GM21360 (cell line): ENCODE measurements around the gene SLC9A4.
A peak's percentile ranks its signal among the peaks of the same experiment; 100 is the strongest.

ENCODE experiments used
- ATAC-seq: cut with Tn5 transposase; IDR thresholded peaks from one replicate; pipeline ENCODE4 v1.9.1; 2021; ENCODE audit warnings: mild to moderate bottlenecking, moderate library complexity; ENCODE audit not compliant: unreplicated experiment

SLC9A4 gene

DNA sequence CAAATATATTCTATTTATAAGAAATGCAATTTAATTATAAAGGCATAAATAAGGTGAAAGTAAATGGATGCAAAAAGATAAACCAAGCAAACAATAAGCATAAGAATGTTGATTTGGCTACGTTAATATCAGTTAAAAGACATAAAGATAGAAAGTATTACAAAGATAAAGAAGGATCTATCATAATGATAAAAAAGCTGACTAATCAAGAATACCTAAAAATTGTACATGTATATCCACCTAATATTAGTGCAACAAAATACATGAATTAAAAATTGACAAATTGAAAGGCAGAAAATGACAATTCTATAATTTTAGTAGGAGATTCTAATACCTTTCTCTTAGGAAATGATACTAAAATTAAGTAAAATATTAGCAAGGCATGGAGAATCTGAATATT lies 21.5 kb downstream of the SLC9A4 start:
- no peak for ATAC-seq

DNA sequence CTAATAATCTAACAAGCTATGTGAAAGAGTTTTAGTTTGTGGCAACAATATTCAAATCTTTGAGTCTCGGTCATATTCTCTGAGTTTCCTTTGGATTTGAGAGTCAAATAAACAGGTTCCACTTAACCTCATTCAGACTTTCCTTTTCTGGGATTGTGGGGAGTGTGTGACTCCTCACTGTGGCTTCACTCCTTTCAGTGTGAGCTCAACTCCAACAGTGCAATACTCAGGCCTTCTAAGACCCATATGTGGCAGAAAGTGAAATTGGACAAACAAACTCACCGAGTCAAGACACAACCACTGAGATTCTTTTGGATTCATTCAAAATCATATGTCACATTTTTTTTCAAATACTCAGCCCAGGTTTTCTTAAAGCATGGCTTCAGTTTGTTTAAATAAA lies 25.4 kb downstream of the SLC9A4 start:
- no peak for ATAC-seq

DNA sequence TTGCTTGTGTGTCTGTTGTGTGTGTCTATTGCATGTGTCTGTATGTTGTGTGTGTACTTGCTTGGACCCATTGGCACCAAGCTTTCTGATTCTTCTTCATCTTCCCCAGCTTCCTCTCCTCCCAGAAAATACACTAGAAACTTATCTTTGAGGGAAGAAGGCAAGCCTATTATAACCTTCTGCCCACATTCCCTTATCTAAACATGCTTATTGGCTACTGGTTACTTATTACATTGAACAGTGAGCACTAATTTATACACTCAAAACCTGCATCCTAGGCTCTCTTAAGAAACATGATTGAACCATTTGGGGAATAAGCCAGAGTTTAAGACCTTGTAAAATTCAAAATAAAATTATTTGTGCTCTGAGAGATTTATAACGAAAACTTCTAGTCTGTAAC lies 26.5 kb downstream of the SLC9A4 start:
- no peak for ATAC-seq

DNA sequence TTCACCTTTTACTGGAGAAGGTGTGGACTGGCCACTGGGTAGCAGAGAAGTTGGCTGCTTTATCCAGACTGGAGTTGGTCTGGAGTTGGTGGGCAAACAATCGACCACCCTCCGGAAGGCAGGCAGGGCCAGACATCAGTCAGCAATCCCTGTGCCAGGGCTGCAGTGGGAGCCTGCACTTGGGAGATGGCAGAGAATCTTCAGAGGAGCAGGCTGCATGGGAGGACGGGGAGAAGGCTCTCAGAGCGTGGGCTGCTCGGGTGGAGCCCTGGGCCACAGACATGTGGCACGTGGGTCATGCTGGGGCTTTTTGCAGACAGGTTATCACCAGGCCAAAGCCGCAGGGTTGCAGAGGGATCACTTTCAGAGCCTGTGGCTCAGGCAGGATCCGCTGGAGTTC lies 29.6 kb downstream of the SLC9A4 start:
- no peak for ATAC-seq

DNA sequence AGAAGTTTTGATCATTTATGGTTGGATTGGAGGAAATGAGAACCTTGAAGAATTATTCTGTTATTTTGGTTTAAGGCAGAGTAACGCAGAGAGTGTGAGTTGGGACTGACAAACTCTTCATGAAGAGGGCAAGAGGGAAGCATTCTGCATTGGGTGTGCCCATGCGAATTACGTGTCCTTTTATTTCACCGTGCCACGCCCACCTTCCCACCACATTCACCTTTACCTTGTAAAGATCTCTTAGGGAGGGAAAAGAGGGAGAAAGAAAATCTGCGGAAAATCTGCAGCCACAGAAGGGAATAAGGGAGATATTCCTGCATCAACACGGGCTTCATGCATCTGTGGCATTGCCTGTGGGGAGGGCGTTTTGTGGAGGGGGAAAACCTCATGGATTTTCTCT lies 31.8 kb downstream of the SLC9A4 start:
- no peak for ATAC-seq

DNA sequence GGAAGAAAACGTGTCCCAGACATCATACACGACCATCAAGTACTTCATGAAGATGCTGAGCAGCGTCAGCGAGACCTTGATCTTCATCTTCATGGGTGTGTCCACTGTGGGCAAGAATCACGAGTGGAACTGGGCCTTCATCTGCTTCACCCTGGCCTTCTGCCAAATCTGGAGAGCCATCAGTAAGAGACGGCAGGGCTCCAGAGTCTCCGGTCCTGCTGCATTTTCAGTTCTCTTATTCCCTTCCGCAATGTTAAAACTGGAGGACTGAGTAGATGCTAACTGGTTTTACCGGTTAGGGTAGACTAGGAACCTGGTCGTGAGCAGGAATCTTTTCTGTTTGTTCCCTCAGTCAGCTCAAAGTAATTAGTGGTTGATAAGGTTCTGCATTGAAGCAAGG lies 32.3 kb downstream of the SLC9A4 start:
- no peak for ATAC-seq

DNA sequence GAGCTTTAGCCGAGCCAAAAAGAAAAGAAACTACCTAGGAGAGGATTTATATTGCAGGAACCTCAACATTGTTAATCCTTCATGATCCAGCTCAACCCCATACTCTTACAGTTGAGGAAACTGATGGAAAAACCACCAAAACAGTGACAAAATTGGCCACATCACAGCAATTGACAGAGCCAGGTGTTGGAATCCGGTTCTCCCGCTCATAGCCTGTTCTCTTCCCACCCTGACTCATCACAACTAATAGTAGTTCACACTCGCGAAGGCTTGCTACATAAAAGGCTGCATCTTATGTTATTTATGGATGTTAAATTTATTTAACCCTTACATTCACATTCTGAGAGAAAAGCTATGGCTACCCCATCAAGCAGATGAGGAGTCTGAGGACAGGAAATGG lies 33.7 kb downstream of the SLC9A4 start:
- ATAC-seq = no peak

DNA sequence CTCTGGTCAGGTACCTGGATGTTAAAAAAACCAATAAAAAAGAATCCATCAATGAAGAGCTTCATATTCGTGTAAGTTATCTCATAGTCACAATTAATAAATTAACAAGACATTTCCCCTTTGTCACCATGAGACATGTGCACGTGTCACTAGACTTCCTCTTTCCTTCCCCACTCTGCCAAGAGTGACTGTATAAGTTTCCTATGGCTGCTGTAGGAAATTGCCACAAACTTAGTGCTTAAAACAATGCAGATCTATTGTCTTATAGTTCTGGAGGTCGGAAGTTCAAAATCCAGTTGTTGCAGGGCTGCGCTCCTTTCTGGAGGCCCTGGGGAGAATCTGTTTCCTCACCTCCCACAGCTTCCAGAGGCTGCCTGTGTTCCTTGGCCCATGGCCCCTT lies 35.8 kb downstream of the SLC9A4 start:
- ATAC-seq = no peak

DNA sequence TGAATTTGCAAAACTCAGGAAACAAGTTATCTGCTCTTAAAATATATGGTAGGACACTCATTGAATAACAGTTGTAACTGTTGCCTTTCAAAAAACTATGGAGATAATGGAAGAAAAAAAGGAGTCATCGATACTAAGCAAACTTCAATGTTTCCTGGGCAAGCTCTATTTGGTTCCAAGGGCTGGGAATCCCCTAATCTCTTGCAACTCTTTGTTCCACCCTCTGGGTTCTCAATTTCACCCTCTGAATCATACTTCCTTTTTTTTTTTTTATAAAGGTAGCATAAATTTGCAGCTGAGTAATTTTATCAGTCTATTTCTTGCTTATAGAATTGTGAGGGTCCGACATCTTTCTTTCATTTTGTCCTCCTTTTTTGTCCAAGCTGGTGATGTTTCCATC lies 36.7 kb downstream of the SLC9A4 start:
- no peak for ATAC-seq

DNA sequence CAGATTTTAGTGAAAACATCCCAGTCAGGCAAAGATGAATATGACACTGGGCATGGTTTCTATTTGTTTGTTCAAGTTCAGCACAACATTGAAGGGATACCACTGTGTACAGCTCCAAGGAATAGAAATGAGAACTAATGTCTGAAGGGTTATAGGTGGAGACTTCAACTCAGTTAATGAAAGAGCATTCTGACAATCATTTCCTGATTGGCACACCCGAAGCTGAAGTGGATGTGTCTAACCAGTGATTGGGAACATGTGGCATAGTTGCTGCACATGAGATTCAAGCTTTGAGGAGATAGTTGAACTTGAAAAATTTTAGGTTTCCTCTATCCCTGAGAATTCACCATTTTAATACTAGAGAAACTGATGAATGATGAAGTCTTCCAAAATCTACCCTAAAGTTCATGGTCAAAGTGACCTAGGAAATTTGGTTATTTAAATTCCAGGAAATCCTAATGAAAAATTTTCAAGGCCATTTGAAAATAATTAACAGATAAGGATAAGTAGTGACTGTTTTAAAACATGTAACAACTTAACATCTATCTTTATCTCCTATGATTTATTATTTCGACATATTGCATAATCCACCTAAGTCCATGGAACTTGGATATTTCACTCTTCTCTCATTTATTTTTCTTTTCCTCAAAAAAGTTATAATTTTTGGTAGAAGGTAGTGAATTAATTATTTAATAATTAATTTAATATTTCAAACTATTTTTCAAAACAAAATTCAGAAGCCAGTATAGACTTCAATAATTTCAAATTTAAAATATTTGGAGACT lies 38.0 kb downstream of the SLC9A4 start:
- ATAC-seq = no peak

DNA sequence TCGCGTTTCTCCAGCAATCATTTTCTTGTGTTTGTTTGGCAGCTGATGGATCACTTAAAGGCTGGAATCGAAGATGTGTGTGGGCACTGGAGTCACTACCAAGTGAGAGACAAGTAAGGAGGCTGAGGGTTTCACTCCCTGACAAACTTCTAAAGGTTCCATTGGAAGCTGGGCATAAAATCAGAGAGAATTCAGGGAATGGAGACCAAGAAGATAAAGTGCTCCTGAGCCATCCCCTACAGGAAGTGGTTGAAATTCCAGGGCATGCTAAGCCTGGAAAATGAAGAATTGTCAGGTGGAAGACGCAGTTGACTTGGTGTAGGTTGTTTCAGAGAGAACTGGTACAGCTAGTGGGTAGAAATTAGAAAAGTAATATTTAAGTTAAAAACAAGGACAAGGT lies 39.1 kb downstream of the SLC9A4 start:
- ATAC-seq = no peak

DNA sequence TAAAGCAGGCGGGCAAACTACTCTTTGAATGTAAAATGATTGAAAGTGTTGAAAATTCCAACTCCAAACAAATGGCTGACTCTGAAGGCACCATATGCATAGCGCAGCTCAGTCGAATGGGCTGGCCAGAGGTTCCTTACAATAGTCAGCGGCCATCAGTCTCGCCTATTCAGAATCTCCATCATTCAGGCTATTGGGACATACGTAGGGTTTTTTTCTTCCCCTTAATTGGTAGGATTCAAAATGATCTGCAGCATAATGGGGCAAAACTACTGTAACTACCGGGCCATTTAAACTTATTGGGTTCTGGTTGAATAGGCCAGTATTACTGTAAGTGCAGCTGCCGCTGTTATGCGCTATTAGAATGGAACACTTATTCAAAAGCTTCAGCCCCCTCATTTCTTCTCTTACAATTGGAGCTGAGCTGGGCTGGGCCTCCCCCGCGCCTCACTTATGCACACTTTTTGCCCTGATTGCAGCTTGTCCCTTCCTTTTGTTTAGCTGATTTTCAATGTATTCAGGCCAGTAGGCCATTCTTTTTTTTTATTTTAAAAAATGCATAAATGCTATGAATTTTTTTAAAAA lies 40.4 kb downstream of the SLC9A4 start:
- no peak for ATAC-seq

DNA sequence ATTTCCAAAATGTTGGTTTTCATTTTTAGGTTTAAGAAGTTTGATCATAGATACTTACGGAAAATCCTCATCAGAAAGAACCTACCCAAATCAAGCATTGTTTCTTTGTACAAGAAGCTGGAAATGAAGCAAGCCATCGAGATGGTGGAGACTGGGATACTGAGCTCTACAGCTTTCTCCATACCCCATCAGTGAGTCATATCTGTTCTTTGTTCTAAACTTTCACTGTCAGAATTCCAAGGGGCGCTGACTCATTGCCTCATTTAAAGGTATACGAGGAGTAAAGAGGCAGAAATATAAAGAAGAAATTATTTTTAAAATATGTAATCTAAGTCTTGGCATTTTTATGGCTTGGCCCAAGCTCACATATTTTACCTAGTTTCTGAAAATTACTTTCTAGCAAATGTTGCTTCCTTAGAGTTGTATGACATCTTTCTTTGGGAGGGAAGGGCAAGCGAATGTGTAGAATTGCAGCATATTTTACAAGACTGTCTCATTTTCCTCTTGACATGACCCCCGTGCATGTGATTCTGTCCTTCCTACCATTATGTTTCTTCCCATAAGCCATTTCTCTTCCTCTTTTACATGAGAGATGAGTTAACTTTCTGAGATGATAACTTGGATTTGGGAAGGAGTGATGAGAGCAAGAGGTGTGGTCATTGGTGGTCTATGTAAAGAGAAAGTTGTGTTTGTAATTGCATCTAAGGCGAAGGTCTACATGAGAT lies 41.2 kb downstream of the SLC9A4 start:
- no peak for ATAC-seq

DNA sequence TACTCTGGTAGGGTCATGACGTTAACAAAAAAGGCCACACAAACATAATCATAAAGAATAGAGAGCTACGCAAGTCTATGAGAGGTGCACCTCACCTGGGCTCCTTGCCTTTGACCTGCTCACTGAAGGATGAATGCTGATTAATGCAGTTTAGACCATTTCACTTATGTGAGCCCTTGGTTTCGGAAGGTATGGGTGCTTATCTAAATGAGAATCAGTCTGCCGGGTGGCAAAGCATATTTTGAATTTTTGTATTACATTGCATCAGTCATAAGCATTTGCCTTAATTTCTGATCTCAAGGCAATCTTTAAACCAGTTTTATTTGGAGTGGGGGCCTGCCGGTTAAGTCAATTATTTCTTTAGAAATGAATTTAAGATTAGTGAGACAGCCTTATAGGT lies 42.8 kb downstream of the SLC9A4 start:
- no peak for ATAC-seq

DNA sequence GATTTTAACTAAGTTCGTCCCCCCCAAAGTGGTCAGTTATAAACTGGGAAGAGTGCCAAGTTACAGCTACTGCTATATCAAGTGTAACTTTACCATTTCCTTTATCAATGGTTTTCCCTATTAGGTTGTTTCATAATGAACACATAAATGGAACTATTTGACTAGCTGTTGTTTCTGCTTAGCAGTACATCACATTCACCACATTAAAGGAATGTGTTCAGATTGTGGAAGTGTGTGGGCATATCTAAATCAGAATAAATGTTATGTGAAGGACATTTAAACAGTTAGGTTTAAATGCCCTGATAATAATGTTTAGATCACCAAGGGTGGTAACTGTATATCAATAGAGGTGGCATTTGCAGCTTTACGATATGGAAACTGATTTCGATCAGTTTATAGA lies 45.1 kb downstream of the SLC9A4 start:
- no peak for ATAC-seq

DNA sequence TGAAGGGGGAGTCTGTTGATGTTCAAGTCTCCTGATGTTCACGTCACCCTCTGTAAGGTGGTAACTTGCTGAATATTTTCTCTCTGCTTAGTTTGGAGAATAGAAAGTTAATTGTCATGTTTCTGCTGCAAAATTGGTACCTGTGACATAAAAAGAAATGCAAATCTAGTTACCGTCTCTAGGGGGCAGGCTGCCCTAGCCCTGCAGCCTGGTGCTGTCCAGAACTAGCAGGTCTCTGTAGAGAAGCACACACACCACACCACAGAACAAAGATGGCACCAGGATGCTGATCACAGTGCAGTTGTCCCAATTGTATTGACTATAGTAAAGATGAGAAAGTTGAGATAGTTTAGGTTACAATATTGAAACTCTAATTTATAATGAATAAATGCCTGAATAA lies 47.0 kb downstream of the SLC9A4 start:
- ATAC-seq = peak; percentile 81

DNA sequence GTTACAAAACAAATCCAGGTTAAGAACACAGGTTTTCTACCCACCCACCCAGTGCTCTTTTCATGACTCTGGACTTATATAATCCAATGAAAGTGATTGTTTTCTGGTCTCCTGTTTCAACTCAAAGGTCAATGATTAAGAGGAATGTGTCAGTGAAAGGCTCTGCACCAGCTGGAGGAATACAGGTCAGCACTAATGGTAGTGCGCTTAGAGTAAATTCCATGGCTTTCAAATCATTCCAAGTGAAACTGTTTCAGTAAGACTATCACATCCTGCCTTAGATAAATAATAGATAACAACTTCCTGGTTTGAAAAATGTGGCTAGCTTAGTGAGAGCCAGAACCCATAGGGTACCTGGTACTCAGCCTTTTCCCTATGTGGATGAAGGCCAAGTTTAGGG lies 47.8 kb downstream of the SLC9A4 start:
- ATAC-seq = no peak

DNA sequence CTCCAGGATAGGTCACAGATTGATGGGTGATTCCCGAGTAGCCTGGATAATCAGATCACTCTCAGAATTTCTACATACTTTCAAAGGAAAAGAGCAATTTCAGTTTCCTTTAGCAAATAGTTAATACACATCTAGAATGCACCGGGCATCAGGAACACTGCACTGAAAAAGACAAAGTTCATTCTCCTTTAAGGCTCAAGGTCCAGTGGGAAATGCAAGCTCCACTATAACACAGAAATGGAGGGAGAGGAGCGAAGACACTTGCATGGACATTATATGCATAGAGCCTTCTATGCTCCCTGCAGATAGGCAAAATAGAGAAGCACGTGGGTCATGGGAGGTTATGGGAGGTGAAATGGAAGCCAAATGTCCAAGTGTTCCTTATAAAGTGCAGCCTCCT lies 49.1 kb downstream of the SLC9A4 start:
- ATAC-seq = no peak

DNA sequence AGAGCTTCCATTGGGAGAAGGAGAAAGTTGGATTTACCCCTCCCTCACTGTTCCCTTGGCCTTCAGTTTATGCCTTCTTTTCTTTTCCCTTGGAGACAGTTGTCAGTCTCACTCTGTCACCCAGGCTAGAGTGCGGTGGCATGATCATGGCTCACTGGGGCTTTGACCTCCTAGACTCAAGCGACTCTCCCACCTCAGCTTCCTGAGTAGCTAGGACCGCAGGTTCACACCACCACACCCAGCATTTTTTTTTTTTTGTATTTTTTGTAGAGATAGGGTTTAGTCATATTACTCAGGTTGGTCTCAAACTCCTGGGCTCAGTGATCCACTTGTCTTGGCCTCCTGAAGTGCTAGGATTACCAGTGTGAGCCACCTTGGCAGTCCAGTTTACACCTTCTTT lies 49.9 kb downstream of the SLC9A4 start:
- no peak for ATAC-seq

DNA sequence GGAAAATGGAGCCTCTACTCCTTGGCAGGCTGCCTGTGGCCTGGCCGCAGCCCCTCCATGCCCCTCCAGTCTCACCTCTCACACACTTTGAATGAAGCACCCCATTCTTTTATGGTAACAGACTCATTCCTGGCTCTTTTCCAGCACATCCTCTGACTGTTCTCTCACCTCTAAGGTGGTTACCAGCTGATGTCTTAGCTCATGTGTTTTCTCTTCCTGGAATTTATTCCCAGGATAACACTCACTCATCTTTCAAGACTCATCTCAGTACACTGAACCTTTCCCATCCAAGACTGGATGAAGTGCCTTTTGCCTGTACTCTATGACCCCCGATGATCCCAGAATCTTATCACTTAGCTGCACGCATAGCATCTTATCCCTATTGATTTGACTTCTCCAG lies 50.6 kb downstream of the SLC9A4 start:
- ATAC-seq = no peak

DNA sequence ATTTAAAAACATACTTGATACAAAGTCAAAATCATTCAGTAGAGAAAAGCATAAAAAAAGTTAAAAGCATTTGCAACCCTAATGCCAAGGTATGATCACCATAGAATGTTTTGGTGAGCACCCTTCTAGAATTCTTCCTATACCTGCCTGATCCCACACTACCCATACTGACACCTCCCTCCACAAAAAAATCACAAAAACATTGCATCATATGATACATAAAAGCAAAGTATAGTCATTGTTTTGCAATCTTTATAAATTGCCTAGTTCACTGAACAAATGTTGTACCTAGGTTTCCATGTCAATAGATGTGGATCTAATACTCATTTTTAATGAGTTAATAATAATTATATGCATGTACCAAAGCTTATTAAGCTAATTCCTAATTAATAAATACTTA lies 54.1 kb downstream of the SLC9A4 start:
- no peak for ATAC-seq

DNA sequence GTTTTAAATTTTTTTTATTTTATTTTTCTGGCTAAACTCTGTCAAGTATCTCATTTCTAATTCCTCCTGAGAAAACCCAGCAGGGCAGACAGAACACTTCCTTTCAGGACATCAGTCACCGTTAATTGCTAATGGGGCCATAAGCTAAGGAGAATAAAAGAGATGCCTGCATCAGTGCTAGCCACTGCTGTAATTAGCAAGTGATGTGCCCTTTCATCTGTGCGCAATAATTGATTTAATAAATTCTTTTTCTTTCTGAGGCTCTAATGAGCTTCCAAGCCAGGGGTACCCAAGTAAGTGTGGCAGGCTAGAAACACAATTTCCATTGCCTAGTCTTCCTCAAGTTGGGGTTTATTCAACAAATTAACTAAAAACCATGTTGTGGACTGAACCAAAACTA lies 65.5 kb downstream of the SLC9A4 start:
- no peak for ATAC-seq
